ENCODE measurements around the gene TMEM14A. TPM values are rescaled to one million over a fixed set of nuclear protein-coding genes. Genes with fewer than 3 reads are reported as not detected.

TMEM14A gene
- total RNA-seq, 1 experiment from 2014 or later = 7.3 TPM

DNA sequence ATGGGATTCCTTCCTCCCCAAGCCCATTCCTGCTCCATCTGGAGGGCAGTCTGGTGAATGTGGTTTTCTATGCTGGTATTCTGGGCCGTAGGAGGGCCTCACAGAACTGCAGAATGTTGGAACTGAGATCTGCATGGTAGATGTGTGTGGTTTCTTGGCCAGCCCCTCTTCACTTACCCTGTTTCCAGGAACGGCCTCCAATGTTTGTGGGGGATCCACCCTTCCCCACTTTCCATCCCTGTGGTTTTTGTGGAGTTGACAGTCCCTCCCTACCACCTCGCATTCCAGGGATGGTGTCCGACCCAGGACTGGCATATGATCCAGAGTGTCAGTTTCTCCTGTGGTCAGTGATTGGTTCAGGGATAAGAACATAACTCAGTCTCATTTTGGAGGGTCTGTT is 26.7 kb upstream of the TMEM14A start:
- no peak overlapping the region for H3K4me2 ChIP-seq (ENCODE audit: insufficient read depth, insufficient read length, low read length)
- Mint-ChIP-seq H3K36me3 (ENCODE audit: insufficient read depth in 1 of 3, low read depth in 3 of 3) (0 out of 7 replicates have a peak, but pooled peaks cover 0 to 5% (median 1%) of the 10 kb centered on the region in 3 experiments), H3K9me3 (peaks cover 0 to 3% of the 10 kb centered on the region in 2 experiments; a peak in 3 of 5 replicates), H3K4me3 (no peak overlapping the region), H3K27ac (no peak overlapping the region), H3K4me1 (peaks cover 12 to 18% of the 10 kb centered on the region in 2 experiments), H3K27me3 (ENCODE audit: low read depth) (peaks cover 2% of the 10 kb centered on the region; the same call in 1 of the 2 replicates)
- H4K91ac ChIP-seq (ENCODE audit: insufficient read length, low read depth, low read length) = no peak overlapping the region
- no peak overlapping the region for H4K8ac ChIP-seq (replicated peaks; ENCODE audit: insufficient read length, low read depth, low read length)
- H2AFZ ChIP-seq (ENCODE audit: low read length) = no peak overlapping the region
- H2BK20ac ChIP-seq (ENCODE audit: low read depth, low read length, poor library complexity, severe bottlenecking) = no peak overlapping the region
- no peak for TF ChIP-seq CTCF (conservative IDR thresholded peaks at IDR 0.05)
- H2BK12ac ChIP-seq (ENCODE audit: insufficient read length, low read depth, low read length) = no peak overlapping the region
- no peak overlapping the region for H3K18ac ChIP-seq (ENCODE audit: insufficient read length, low read depth, low read length)
- H3K9me3 ChIP-seq (ENCODE audit: control insufficient read depth, low read depth, low read length) = no peaks in the 10 kb centered on the region
- no peak overlapping the region for H3K56ac ChIP-seq (ENCODE audit: insufficient read length, low read depth, low read length)
- no peak overlapping the region for H2BK120ac ChIP-seq (ENCODE audit: low read depth, low read length, poor library complexity, severe bottlenecking)
- H3K23ac ChIP-seq (ENCODE audit: insufficient read length, low read depth, low read length) = no peak overlapping the region
- no CpG with 5 or more reads among the region's 4 CpGs for WGBS (ENCODE audit: extremely low coverage, insufficient read length, low lambda C conversion rate)
- no peak for DNase-seq
- H3K27me3 ChIP-seq (ENCODE audit: insufficient read depth, low read length) = no peaks in the 10 kb centered on the region
- no peaks in the 10 kb centered on the region for H3K79me2 ChIP-seq (ENCODE audit: insufficient read depth, low read length)
- no peak overlapping the region for H3K14ac ChIP-seq (ENCODE audit: insufficient read depth, low read length)
- H4K5ac ChIP-seq (ENCODE audit: insufficient read length, low read depth, low read length) = no peak overlapping the region
- no peak overlapping the region for H2BK5ac ChIP-seq (ENCODE audit: insufficient read length, low read length)
- no peak overlapping the region for H3K9ac ChIP-seq (ENCODE audit: extremely low read depth, insufficient read length, low read length)
- no peaks in the 10 kb centered on the region for H3K79me1 ChIP-seq (ENCODE audit: insufficient read depth, low read depth, low read length, poor library complexity, severe bottlenecking)
- no peak overlapping the region for H2BK15ac ChIP-seq (ENCODE audit: low read depth, low read length)
- no peaks in the 10 kb centered on the region for H3K23me2 ChIP-seq (ENCODE audit: insufficient read length, low read depth, low read length, poor library complexity, severe bottlenecking)
- no peak overlapping the region for H3K4ac ChIP-seq (ENCODE audit: low read depth, low read length)
- H3K27ac ChIP-seq (ENCODE audit: insufficient read length, low read depth, low read length) = no peak overlapping the region
- H2AK5ac ChIP-seq (ENCODE audit: insufficient read length, low read length) = no peak overlapping the region
- no peaks in the 10 kb centered on the region for H3K4me1 ChIP-seq (ENCODE audit: insufficient read depth, low read length)
- no peaks in the 10 kb centered on the region for H4K20me1 ChIP-seq (ENCODE audit: control insufficient read depth, insufficient read depth, insufficient read length)
- no peak overlapping the region for H3T11ph ChIP-seq (ENCODE audit: low read length)
